Measurements from ENCODE around the gene CNGA2. TPM values are rescaled to one million over a fixed set of nuclear protein-coding genes. Genes with fewer than 3 reads are reported as not detected.

CNGA2 gene
- polyA plus RNA-seq, 3 donors: not detected

DNA sequence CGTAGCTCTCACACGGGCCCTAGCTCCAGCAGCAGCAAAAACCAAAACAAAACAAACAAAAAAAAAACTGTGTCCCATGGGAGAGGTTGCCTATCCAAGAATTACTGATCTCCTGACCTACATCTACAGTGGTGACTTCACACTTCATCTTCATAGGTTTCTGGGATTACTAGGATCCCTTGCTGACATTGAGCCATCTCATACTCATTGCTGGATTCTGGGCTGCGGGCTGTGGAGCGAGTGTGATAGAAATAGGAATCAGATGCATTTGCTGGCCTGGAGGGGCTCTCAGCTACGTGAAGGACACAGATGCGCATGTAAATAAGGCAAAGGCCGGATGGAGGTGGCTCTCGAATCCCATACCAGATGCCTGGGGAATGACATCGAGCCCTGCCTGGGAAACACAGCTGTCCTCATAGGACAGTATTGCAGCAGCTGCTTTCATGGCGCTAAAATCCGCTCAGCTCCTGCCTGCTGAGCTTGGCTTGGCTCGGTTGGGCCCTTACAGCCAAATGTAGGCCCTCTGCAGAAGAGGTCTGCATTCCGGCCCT lies 41.7 kb downstream of the CNGA2 start:
- Mint-ChIP-seq H3K4me3 (no peak overlapping the region), H3K27ac (no peak overlapping the region), H3K36me3 (no peaks in the 10 kb centered on the region), H3K27me3 (ENCODE audit: low read depth in 3 of 3) (peaks cover 1 to 7% (median 2%) of the 10 kb centered on the region in 3 donors), H3K9me3 (peaks cover 0 to 4% (median 1%) of the 10 kb centered on the region in 7 donors), H3K4me1 (no peaks in the 10 kb centered on the region)
- intact Hi-C loops (cut with micrococcal nuclease): no loop called here
- Histone ChIP-seq H3K27me3 (ENCODE audit: control insufficient read depth in 2 of 2, insufficient read depth in 2 of 2, low read length in 2 of 2) (no peaks in the 10 kb centered on the region), H3K4me2 (replicated peaks; ENCODE audit: extremely low read depth, low read length, poor library complexity, severe bottlenecking) (no peak overlapping the region), H3K4me3 (replicated peaks in 1 of 3; ENCODE audit: low read depth in 2 of 3, low read length in 3 of 3) (no peak overlapping the region), H3K27ac (ENCODE audit: low read depth in 1 of 2, low read length in 2 of 2) (no peak overlapping the region), H3K4me1 (ENCODE audit: control insufficient read depth in 1 of 2, insufficient read depth in 2 of 2, low read length in 2 of 2) (no peaks in the 10 kb centered on the region), H3K79me2 (ENCODE audit: insufficient read depth, low read length) (no peaks in the 10 kb centered on the region), H3K9me3 (replicated peaks in 1 of 2; ENCODE audit: control insufficient read depth in 1 of 2, insufficient read depth in 1 of 2, low read length in 2 of 2) (no peaks in the 10 kb centered on the region), H2AFZ (ENCODE audit: insufficient read depth, low read depth, low read length, poor library complexity, severe bottlenecking) (no peak overlapping the region), H4K20me1 (ENCODE audit: insufficient read depth, low read length) (no peaks in the 10 kb centered on the region), H3K36me3 (replicated peaks in 1 of 2; ENCODE audit: control insufficient read depth in 1 of 2, insufficient read depth in 2 of 2, low read length in 2 of 2) (no peaks in the 10 kb centered on the region), H3K9ac (ENCODE audit: insufficient read depth, low read length, poor library complexity, severe bottlenecking) (no peak overlapping the region)
- 80% methylated on average over 1 of the region's 13 CpGs for WGBS (ENCODE audit: insufficient coverage)
- TF ChIP-seq, protein P1, sequence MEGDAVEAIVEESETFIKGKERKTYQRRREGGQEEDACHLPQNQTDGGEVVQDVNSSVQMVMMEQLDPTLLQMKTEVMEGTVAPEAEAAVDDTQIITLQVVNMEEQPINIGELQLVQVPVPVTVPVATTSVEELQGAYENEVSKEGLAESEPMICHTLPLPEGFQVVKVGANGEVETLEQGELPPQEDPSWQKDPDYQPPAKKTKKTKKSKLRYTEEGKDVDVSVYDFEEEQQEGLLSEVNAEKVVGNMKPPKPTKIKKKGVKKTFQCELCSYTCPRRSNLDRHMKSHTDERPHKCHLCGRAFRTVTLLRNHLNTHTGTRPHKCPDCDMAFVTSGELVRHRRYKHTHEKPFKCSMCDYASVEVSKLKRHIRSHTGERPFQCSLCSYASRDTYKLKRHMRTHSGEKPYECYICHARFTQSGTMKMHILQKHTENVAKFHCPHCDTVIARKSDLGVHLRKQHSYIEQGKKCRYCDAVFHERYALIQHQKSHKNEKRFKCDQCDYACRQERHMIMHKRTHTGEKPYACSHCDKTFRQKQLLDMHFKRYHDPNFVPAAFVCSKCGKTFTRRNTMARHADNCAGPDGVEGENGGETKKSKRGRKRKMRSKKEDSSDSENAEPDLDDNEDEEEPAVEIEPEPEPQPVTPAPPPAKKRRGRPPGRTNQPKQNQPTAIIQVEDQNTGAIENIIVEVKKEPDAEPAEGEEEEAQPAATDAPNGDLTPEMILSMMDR (IDR thresholded peaks at IDR 0.05): no peak
- no peak for DNase-seq

DNA sequence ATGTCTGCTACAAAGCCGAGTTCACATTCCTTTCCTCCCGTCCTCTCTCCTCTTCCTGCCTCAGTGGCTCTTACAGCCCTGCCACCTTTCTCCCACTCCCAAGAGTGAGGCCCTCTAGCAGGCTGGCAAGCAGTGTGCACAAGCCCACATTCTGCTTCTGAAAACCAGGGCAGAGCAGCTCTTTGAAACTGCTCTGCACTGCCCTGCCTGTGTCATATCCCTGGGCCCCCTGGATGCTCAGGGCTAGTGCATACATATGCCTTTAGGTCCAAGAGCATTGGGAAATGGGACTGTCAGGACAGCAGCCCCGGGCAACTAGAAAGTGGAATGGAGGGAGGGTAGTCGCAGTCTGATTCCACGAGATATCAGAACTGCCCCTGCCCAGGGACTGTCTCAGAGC lies 42.4 kb downstream of the CNGA2 start:
- DNase-seq: no peak
- Histone ChIP-seq H2AFZ (ENCODE audit: insufficient read depth, low read depth, low read length, poor library complexity, severe bottlenecking) (no peak overlapping the region), H3K79me2 (ENCODE audit: insufficient read depth, low read length) (no peaks in the 10 kb centered on the region), H3K4me2 (replicated peaks; ENCODE audit: extremely low read depth, low read length, poor library complexity, severe bottlenecking) (no peak overlapping the region), H4K20me1 (ENCODE audit: insufficient read depth, low read length) (no peaks in the 10 kb centered on the region), H3K27ac (ENCODE audit: low read depth in 1 of 2, low read length in 2 of 2) (no peak overlapping the region), H3K9me3 (replicated peaks in 1 of 2; ENCODE audit: control insufficient read depth in 1 of 2, insufficient read depth in 1 of 2, low read length in 2 of 2) (no peaks in the 10 kb centered on the region), H3K4me1 (ENCODE audit: control insufficient read depth in 1 of 2, insufficient read depth in 2 of 2, low read length in 2 of 2) (no peaks in the 10 kb centered on the region), H3K9ac (ENCODE audit: insufficient read depth, low read length, poor library complexity, severe bottlenecking) (no peak overlapping the region), H3K4me3 (replicated peaks in 1 of 3; ENCODE audit: low read depth in 2 of 3, low read length in 3 of 3) (no peak overlapping the region), H3K36me3 (replicated peaks in 1 of 2; ENCODE audit: control insufficient read depth in 1 of 2, insufficient read depth in 2 of 2, low read length in 2 of 2) (no peaks in the 10 kb centered on the region), H3K27me3 (ENCODE audit: control insufficient read depth in 2 of 2, insufficient read depth in 2 of 2, low read length in 2 of 2) (no peaks in the 10 kb centered on the region)
- Mint-ChIP-seq H3K4me1 (no peaks in the 10 kb centered on the region), H3K36me3 (no peaks in the 10 kb centered on the region), H3K4me3 (no peak overlapping the region), H3K27ac (peak overlapping the region in 1 of 7 donors; percentile 9), H3K27me3 (ENCODE audit: low read depth in 3 of 3) (peaks cover 1 to 7% (median 2%) of the 10 kb centered on the region in 3 donors), H3K9me3 (peaks cover 0 to 4% (median 2%) of the 10 kb centered on the region in 7 donors)
- WGBS (ENCODE audit: insufficient coverage): 90% methylated on average over 2 of the region's 5 CpGs
- intact Hi-C loops (cut with micrococcal nuclease): no loop called here
- TF ChIP-seq, protein P1 (IDR thresholded peaks at IDR 0.05): no peak

All from CD14-positive monocyte (primary cell).